OCI-LY7 (cell line): ENCODE results near the gene PSG2.
"Not testable (repeated sequence)": the region's sequence is repeated elsewhere in the genome, so short reads cannot be mapped to it uniquely, and the experiment has no call there.

Source experiments
- CTCF ChIP-seq: fragments of 200-600 bp; sonication (generic); conservative IDR thresholded peaks from 2 replicates; pipeline ENCODE4 v1.5.1; 2014; ENCODE audit warnings: mild to moderate bottlenecking, antibody characterized with exemption, low read length, moderate library complexity, mixed read lengths
- EZH2phosphoT487 ChIP-seq: fragments of 200-600 bp; sonication (generic); IDR thresholded peaks from 2 replicates; pipeline ENCODE4 v1.6.1; 2018; ENCODE audit warnings: low read depth, borderline replicate concordance, mild to moderate bottlenecking, mixed run types, antibody characterized with exemption, low read length, moderate library complexity, mixed read lengths

GRCh38 chr19:43062418-43062817, 20.1 kb downstream of the PSG2 start:
- not testable (repeated sequence) for TF ChIP-seq CTCF, EZH2phosphoT487
